Mesendoderm (in vitro differentiated cells): Measurements from ENCODE around the gene TNS1.

Source experiments
- DNase-seq: peaks from one replicate; pipeline ENCODE4 v3.0.0; 2013
- H2AK5ac ChIP-seq: 2 replicates; pipeline ENCODE4 v1.6.1; 2013; ENCODE audit warnings: low read length, inconsistent platforms
- H2BK120ac ChIP-seq: 2 replicates; pipeline ENCODE4 v1.6.1; 2013; ENCODE audit warnings: low read depth, mild to moderate bottlenecking, low read length, moderate library complexity, mixed read lengths
- H2BK15ac ChIP-seq: replicated peaks from 2 replicates; pipeline ENCODE4 v1.6.1; 2013; ENCODE audit warnings: low read depth, mild to moderate bottlenecking, moderate library complexity
- H2BK5ac ChIP-seq: 2 replicates; pipeline ENCODE4 v1.6.1; 2013; ENCODE audit warnings: low read length, inconsistent platforms
- H3K18ac ChIP-seq: 2 replicates; pipeline ENCODE4 v1.6.1; 2013; ENCODE audit warnings: mild to moderate bottlenecking, low read length, mixed read lengths
- H3K23ac ChIP-seq: one replicate; pipeline ENCODE4 v1.6.1; 2013; ENCODE audit warnings: low read length
- H3K27ac ChIP-seq: 2 replicates; pipeline ENCODE4 v1.5.1; 2013; ENCODE audit warnings: low read depth, mild to moderate bottlenecking, inconsistent platforms, low read length, moderate library complexity
- H3K27me3 ChIP-seq: 2 replicates; pipeline ENCODE4 v1.6.1; 2013; ENCODE audit warnings: low read length, control low read depth, mild to moderate bottlenecking, inconsistent platforms; ENCODE audit not compliant: insufficient read depth, poor library complexity
- H3K36me3 ChIP-seq: 2 replicates; pipeline ENCODE4 v1.6.1; 2013; ENCODE audit warnings: low read length, inconsistent platforms; ENCODE audit not compliant: control insufficient read depth, insufficient read depth
- H3K4ac ChIP-seq: one replicate; pipeline ENCODE4 v1.6.1; 2013; ENCODE audit warnings: low read depth, mild to moderate bottlenecking, low read length, moderate library complexity
- H3K4me1 ChIP-seq: 2 replicates; pipeline ENCODE4 v1.6.1; 2013; ENCODE audit warnings: low read depth, low read length, inconsistent platforms; ENCODE audit not compliant: control insufficient read depth
- H3K4me2 ChIP-seq: 2 replicates; pipeline ENCODE4 v1.6.1; 2013; ENCODE audit warnings: low read length
- H3K4me3 ChIP-seq: 2 replicates; pipeline ENCODE4 v1.5.1; 2013; ENCODE audit warnings: mild to moderate bottlenecking, low read length
- H3K56ac ChIP-seq: one replicate; pipeline ENCODE4 v1.6.1; 2013; ENCODE audit warnings: low read length
- H3K79me1 ChIP-seq: 2 replicates; pipeline ENCODE4 v1.6.1; 2013; ENCODE audit warnings: low read length, inconsistent platforms
- H3K79me2 ChIP-seq: 2 replicates; pipeline ENCODE4 v1.6.1; 2013; ENCODE audit warnings: mild to moderate bottlenecking, low read length; ENCODE audit not compliant: control insufficient read depth, insufficient read depth
- H3K9ac ChIP-seq: 2 replicates; pipeline ENCODE4 v1.6.1; 2013; ENCODE audit warnings: low read length, inconsistent platforms
- H4K5ac ChIP-seq: one replicate; pipeline ENCODE4 v1.6.1; 2013; ENCODE audit warnings: low read length
- H4K8ac ChIP-seq: one replicate; pipeline ENCODE4 v1.6.1; 2013; ENCODE audit warnings: low read depth, mild to moderate bottlenecking, control low read depth, low read length, moderate library complexity
- WGBS: extraction: QIAGEN DNeasy Blood & Tissue Kit; methylation state at CpG from one replicate; pipeline ENCODE4 v1.1.7; 2013; ENCODE audit warnings: low lambda C conversion rate, missing lambda C conversion rate; ENCODE audit not compliant: insufficient coverage; ENCODE audit errors: extremely low coverage; 5-methylcytosine and 5-hydroxymethylcytosine counted together

Gene TNS1

DNA sequence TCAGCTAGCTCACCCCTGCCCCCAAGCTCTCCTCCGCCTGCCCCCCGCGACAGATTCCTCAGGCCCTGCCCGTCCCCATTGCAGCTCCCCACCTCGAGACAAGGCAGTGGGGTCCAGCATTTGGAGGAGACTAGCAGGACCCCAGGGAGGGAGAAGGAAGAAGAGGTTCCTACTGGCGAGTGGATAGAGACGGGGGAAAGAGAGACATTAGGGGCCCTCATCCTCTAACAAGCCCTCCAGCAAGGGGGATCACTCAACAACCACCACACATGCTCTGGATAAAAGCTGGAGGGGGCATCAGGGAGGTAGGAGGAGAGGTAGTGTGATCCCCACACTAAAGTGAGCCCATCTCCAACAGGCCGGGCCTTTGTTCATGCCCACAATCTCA is 8.9 kb upstream of the TNS1 start:
- Histone ChIP-seq H2BK15ac (no peak overlapping the region), H3K79me1 (no peaks in the 10 kb centered on the region), H3K4me1 (peaks cover 23% of the 10 kb centered on the region), H3K18ac (no peak overlapping the region), H4K5ac (no peak overlapping the region), H3K4me2 (no peak overlapping the region), H3K4ac (no peak overlapping the region), H3K56ac (peak overlapping the region; percentile 69), H3K23ac (no peak overlapping the region), H2AK5ac (no peak overlapping the region), H3K27ac (no peak overlapping the region), H3K9ac (no peak overlapping the region), H3K79me2 (no peaks in the 10 kb centered on the region), H3K36me3 (no peaks in the 10 kb centered on the region), H3K4me3 (no peak overlapping the region), H4K8ac (no peak overlapping the region), H2BK5ac (no peak overlapping the region), H2BK120ac (no peak overlapping the region), H3K27me3 (no peaks in the 10 kb centered on the region)
- DNase-seq: no peak
- WGBS: no CpG with 5 or more reads among the region's 8 CpGs

DNA sequence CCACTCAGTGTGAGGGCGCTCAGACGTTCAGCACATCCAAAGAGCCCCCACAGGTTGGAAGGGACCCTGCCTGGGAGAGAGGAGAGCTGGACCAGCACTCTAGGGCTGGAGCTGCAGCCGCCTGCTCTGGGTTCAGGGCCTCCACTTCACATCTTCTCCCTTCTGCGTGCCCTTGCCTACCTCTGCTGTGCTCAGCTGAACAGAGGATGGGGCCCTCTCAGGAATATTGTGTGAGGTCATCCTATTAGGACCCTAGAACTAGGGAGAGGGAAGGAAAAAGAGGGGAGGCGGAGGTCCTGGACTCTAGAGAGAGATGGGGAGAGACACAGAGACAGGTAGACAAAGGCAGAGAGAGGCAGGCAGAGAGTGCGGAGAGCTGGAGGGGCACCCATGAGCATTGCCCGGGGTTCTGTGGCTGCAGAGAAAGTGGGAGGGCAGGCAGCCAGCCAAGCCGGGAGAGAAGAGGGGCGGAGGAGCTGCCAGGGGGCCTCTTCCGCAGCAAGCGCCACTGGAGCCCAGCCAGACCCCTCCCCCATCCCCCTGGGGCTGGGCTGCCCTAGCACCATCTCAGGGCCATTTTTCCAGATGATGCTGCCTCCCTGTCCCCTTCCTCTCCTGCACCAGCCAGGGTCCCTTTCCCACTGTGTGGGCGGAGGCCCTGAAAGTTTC is 8.3 kb upstream of the TNS1 start:
- H3K36me3 ChIP-seq: no peaks in the 10 kb centered on the region
- H2BK5ac ChIP-seq: no peak overlapping the region
- H3K4ac ChIP-seq: peak overlapping the region; percentile 5
- peak overlapping the region; percentile 6 for H3K23ac ChIP-seq
- no peak overlapping the region for H3K27ac ChIP-seq
- H2BK15ac ChIP-seq: no peak overlapping the region
- no peak overlapping the region for H3K18ac ChIP-seq
- no peak overlapping the region for H2BK120ac ChIP-seq
- H3K9ac ChIP-seq: peak overlapping the region; percentile 13
- H3K27me3 ChIP-seq: no peaks in the 10 kb centered on the region
- peak overlapping the region; percentile 84 for H3K56ac ChIP-seq
- H3K4me3 ChIP-seq: no peak overlapping the region
- H3K79me1 ChIP-seq: no peaks in the 10 kb centered on the region
- no CpG with 5 or more reads among the region's 12 CpGs for WGBS
- peak overlapping the region; percentile 78 for H3K4me2 ChIP-seq
- no peaks in the 10 kb centered on the region for H3K79me2 ChIP-seq
- H4K8ac ChIP-seq: no peak overlapping the region
- no peak overlapping the region for H4K5ac ChIP-seq
- no peak for DNase-seq
- H2AK5ac ChIP-seq: peak overlapping the region; percentile 81
- peaks cover 18% of the 10 kb centered on the region for H3K4me1 ChIP-seq

DNA sequence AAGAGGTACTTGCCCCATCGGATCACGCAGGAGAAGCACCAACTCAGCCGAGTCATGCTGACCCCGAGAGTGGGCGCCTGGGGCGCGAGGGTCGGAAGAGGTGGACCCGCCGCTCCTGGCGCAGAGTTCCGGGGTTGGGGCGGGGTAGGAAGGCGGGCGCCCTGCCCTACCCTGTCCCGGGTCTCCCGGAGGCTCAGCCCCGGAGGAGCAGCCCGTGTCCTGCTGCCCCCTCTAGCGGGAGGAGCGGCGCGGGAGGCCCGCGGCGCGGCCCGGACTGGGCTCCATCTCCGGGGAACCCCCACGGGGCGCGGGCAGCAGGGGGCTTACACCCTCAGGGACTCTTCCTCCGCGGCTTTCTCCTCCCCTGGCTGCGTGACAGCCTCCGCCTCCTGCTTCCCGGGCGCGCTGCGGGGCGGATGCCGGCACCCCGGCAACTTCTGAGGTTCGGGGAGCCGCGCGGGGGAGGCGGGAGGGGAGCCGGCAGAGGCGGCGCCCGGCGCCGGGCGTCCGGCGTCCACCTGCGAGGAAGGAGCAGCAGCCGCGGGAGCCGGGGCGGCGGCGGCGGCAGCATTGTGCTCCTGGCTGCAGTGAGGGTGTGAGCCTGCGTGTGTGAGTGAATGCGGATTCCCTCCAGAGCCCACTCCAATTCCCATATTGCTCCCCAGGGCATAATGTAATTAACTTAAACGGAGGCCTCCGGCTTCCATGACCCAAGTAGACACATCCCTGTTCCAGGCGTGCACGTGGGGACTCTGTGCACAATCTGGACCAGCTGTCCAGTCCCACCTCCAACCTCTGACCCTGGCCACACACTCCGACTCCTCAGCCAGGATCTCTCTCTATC is 7.6 kb upstream of the TNS1 start:
- Histone ChIP-seq H3K4ac (peak overlapping the region; percentile 28), H3K36me3 (no peaks in the 10 kb centered on the region), H3K56ac (peak overlapping the region; percentile 84), H3K4me3 (peak overlapping the region; percentile 33), H3K18ac (peak overlapping the region; percentile 54), H2AK5ac (peak overlapping the region; percentile 81), H4K5ac (no peak overlapping the region), H3K79me1 (no peaks in the 10 kb centered on the region), H3K4me1 (peaks cover 17% of the 10 kb centered on the region), H3K23ac (no peak overlapping the region), H2BK120ac (no peak overlapping the region), H3K79me2 (no peaks in the 10 kb centered on the region), H4K8ac (no peak overlapping the region), H2BK5ac (no peak overlapping the region), H2BK15ac (no peak overlapping the region), H3K27ac (no peak overlapping the region), H3K27me3 (no peaks in the 10 kb centered on the region), H3K9ac (peak overlapping the region; percentile 61), H3K4me2 (peak overlapping the region; percentile 78)
- WGBS: no CpG with 5 or more reads among the region's 72 CpGs
- DNase-seq: no peak

DNA sequence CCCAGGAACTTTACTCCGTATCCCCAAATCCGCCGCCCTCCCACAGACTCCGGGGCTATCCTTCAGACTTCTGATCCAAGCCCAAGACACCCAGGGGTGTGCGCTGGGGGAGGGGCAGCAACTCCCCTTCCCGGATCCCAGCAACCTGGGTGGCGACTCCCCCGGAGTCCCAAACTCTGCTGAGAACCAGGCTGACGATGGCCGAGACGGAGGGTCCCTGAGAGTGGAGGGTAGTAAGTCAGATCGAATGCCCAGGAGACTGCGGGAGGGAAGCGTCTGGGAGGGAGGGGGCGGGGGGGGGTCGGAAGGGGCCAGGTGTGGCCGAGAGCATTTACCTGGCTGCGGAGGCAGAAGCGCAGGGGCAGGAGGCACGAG is 7.0 kb upstream of the TNS1 start:
- peak overlapping the region; percentile 78 for H3K4me2 ChIP-seq
- H3K4ac ChIP-seq: peak overlapping the region; percentile 28
- H3K79me1 ChIP-seq: no peaks in the 10 kb centered on the region
- H2BK120ac ChIP-seq: no peak overlapping the region
- peak overlapping the region; percentile 61 for H3K9ac ChIP-seq
- no peak for DNase-seq
- H3K56ac ChIP-seq: peak overlapping the region; percentile 84
- no peak overlapping the region for H3K23ac ChIP-seq
- no peak overlapping the region for H2BK15ac ChIP-seq
- WGBS: no CpG with 5 or more reads among the region's 20 CpGs
- H2AK5ac ChIP-seq: no peak overlapping the region
- H3K79me2 ChIP-seq: no peaks in the 10 kb centered on the region
- peaks cover 14% of the 10 kb centered on the region for H3K4me1 ChIP-seq
- no peak overlapping the region for H4K8ac ChIP-seq
- H3K4me3 ChIP-seq: peak overlapping the region; percentile 33
- H3K36me3 ChIP-seq: no peaks in the 10 kb centered on the region
- no peak overlapping the region for H2BK5ac ChIP-seq
- H3K27ac ChIP-seq: no peak overlapping the region
- no peaks in the 10 kb centered on the region for H3K27me3 ChIP-seq
- H4K5ac ChIP-seq: no peak overlapping the region
- peak overlapping the region; percentile 54 for H3K18ac ChIP-seq

DNA sequence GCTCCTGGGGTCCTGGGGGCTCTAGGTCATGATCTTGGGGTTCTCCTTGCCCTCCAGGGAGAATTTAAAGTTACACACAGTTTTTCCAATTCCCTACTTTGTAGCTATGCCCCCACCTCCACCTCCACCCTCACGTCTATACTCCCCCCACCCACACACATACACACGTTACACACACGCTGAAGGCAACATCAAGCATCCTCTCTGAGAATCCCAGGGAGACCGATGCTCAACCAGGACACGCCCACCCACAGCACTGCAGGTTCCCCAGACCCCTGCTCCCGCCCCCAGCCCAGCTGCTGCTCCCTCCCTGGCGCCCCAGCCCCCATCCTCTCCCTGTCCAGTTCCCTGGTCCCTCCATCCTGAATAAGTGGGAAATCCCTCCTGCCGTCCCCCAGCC is 6.4 kb upstream of the TNS1 start:
- Histone ChIP-seq H3K79me2 (no peaks in the 10 kb centered on the region), H2BK5ac (no peak overlapping the region), H3K23ac (no peak overlapping the region), H2BK120ac (no peak overlapping the region), H4K8ac (no peak overlapping the region), H3K4me2 (peak overlapping the region; percentile 55), H3K36me3 (no peaks in the 10 kb centered on the region), H3K18ac (no peak overlapping the region), H3K4me1 (peaks cover 14% of the 10 kb centered on the region), H3K79me1 (no peaks in the 10 kb centered on the region), H2BK15ac (no peak overlapping the region), H3K56ac (peak overlapping the region; percentile 84), H3K4ac (no peak overlapping the region), H3K9ac (no peak overlapping the region), H3K4me3 (no peak overlapping the region), H3K27ac (no peak overlapping the region), H2AK5ac (no peak overlapping the region), H4K5ac (no peak overlapping the region), H3K27me3 (no peaks in the 10 kb centered on the region)
- WGBS: no CpG with 5 or more reads among the region's 8 CpGs
- no peak for DNase-seq
